GM19397 (cell line): ENCODE data around the gene STAG1.
"Not testable (repeated sequence)": the region's sequence is repeated elsewhere in the genome, so short reads cannot be mapped to it uniquely, and the experiment has no call there.

Experiments used
- ATAC-seq: cut with Tn5 transposase; IDR thresholded peaks from one replicate; pipeline ENCODE4 v1.9.1; 2021; ENCODE audit warnings: mild to moderate bottlenecking, moderate library complexity; ENCODE audit not compliant: unreplicated experiment

Gene STAG1

DNA sequence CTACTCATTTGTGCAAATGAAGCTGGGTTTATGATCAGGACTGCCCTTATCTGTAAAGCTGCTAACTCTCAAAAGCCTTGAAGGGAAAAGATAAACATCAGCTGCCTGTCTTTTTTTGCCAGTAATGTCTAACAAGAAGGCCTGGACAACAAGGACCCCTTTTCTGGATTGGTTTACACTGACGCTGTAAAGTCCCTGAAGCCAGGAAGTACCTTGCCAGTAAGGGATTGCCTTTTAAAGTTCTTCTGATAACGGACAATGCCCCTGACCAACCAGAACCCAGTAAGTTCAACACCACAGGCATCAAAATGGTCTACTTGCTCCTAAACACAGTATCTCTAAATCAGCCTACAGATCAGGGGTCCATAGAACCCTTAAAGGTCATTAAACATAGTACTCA, 324.0 kb downstream of the STAG1 start:
- ATAC-seq = no peak

DNA sequence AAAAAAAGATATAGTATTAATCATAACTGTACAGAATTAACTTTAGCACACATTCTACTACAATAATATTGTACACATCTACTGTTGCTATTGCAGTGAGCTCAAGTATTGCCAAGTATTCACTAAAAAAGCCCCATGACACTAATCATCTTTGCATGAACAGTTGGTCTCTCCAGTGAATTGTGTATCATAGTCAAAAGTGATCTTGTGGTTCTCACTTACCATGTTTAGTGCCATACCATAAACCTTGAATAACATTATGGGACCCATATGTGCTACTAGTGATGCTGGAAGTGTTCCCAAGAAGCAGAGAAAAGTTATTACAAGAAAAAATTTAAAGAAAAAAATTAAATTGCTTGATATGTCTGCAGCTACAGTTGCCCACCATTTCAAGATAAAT, 324.9 kb downstream of the STAG1 start:
- ATAC-seq = no peak

DNA sequence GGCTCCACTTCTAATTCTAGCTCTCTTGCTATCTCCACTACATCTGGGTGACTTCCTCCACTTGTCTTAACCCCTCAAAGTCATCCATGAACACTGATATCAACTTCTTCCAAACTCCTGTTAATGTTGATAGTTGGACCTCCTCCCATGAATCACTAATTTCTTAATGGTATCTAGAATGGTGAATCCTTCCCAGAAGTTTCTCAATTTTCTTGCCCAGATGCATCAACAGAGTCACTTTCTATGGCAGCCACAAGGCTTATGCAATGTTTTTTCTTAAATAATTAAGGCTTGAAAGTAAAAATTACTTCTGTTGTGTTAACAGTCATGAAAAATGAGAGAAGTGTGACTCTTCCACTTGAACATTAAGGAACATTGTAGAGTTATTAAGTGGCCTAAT, 337.7 kb downstream of the STAG1 start:
- ATAC-seq = no peak

DNA sequence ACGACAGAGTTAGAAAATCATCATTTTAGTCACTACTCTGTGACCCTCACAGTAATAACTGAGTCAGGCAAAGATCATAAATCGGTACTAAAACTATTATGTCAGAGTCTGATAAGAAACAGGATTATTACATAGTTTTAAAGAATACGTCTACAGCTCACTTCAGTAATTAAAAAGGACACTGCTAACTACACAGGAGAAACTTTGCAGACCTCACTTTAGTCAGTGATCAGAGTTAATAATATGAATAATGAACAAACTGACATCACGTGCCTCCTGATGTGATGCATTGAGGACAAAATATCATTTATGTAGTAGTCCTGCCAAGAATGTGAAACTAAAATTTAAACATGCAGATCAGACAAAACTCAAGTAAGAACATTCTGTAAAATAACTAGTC, 339.9 kb downstream of the STAG1 start:
- ATAC-seq = no peak

DNA sequence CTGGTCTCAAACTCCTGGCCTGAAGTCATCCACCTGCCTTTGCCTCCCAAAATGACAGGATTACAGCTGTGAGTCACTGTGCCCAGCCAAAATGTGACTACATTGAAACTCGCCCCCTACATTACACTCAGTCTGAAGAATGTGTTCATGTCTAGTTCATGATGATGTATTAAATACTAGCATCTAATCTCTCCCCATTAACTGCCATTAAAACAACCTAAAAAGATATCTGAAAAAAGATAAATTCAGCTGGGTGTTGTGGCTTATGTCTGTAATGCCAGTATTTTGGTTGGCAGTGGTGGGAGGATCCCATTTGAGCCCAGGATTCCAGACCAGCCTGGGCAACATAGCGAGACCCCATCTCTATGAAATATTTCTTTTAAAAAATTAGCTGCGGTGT, 342.6 kb downstream of the STAG1 start:
- no peak for ATAC-seq

DNA sequence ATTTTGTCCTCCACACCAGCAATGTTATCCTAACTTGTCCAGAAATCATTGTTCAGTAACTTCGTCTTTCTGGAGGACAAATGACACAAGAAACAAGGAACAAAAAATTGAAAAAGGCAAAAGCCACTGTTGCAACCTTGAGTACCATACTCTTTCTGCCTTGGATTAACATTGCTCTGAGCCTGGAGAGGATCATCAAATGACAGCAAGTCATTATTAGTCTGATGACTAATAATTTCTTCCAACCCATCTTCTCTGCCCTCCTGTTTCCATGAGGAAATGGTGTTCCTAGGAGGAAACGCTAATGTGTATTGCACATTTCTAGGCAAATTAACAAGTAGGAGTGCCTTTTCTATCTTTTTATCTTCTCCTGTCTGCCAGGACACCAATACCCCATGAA, 348.1 kb downstream of the STAG1 start:
- ATAC-seq = no peak

DNA sequence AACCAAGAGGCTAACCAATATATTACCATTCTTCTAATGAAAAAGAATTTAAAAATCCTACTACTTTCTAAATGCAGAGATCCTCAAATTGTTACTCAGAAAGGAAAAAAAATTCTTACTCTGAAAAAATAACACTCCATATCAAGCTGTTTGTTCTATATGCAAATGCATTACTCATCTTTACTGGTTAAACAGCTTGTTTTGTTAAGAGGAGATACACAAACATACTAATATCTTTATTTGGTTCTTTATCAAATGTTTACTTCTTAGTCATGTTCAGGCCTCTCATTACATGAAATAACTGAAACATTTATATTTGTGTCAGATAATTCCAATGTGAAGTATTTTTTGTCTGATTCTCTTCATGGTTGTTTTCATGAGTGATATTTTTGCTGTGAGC, 355.3 kb downstream of the STAG1 start:
- no peak for ATAC-seq

DNA sequence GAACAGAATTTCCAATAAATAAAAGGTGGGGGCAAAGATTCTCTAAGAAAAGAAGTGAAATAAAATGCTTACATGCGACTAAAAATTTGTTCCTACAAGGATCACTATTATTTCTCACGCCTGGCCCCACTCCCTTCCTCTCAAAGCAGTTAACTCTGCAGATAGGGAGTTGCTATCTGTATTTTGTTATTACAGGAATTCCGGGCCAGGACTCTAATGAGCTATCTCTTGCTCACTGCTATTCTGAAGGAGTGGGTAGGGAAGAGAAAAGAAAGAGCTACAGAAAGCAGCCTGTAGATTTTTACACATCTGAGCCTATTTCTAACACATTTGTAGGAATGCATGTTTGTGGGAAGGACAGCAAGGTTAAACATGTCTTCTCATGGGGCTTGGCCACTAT, 361.6 kb downstream of the STAG1 start:
- no peak for ATAC-seq

DNA sequence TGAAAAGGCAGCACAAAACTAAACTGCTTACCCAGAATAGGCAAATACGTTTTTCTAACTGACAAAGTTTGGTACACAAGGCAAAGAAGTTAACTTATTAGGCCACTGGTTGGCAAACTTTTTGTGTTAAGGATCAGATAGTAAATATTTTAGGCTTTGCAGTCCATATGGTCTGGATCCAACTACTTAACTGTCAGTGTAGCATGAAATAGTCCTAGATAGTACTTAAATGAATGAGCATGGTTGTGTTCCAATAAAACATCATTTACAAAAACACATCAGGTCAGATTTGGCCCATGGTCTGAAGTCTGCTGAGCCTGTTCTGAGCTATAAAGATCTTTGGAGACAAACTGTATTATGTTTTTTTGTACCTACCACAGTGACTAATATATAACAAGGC, 365.1 kb downstream of the STAG1 start:
- no peak for ATAC-seq

DNA sequence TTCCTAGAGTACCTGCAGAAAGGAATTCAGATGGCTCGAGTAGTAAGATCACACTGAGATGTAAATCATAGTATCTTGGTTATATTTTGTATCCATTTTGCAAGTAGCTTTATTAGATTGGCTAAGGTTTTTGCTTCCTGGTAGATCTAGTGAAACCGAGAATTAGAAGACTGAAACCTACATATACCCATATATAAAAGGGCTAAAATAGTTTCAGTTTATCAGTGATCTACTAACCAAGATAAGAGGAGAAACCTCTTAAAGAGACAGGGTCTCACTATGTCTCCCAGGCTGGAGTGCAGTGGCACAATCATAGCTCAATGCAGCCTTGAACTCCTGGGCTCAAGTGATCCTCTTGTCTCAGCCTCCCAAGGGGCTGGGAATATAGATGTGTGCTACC, 366.7 kb downstream of the STAG1 start:
- ATAC-seq = peak; percentile 76

DNA sequence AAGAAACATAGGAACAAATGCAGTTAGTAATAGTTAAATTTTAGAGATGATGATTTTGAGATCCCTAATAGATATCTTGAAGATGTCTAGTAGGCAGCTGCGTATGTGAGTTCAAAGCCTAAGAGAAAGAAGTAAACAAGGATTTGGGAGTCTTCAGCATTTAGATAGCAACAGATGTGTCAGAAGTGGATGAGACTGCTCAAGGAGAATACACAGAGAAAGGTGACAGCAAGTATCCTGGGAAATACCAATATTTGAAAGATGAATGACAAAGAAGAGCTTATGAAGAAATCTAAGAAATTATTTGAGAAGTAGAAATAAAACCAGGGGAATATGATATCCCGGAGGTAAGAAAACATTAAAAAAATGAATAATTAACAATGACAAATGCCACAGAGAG, 371.1 kb downstream of the STAG1 start:
- ATAC-seq = no peak

DNA sequence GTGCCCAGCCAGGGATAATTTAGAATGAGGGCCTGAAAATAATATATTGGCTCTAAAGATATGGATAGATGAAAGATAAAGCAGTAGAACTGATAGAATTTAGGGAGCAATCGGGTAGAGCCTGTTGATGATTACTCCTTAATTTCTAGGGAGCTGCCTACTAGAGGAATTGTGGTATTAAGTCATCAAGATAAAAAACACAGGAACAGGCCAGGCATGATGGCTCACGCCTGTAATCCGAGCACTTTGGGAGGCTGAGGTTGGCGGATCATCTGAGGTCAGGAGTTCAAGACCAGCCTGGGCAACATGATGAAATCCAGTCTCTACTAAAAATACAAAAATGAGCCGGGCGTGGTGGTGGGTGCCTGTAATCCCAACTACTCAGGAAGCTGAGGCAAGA, 371.6 kb downstream of the STAG1 start:
- no peak for ATAC-seq

DNA sequence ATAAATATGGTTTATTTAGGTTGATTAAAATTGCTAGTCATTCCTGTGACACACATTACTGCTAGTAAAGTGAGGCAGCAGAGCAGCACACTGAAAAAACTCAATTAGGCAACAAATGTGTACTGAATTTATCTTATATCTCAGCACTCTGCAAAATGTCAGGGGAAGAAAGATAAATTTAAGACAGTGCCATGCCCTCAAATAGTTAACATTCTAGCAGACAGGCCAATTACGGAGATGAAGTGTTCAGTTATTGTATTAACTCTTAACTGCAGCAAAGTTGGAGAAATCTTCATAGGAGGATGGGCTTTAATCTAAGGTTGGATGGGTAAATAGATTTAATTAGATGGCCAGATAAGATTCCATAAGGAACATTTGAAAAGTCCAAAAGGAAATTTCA, 374.2 kb downstream of the STAG1 start:
- no peak for ATAC-seq

DNA sequence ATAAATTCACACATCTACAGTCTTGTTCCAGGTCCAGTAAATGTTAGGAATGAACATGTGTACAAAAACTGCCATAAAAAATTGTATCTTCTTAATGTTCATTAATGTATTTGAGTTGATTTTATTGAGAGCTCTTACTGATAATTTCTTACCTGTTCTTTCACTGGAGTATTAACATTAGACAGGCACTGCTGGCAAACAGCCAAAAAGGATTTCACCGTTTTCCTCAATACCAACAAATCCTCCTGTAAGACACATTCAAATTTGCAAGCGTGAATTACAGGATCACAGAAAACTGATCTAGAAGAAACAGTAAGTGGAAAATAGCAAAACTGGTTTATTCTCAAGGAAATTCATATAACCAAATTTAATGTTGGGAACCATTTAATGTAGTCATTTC, 374.7 kb downstream of the STAG1 start:
- ATAC-seq = no peak

DNA sequence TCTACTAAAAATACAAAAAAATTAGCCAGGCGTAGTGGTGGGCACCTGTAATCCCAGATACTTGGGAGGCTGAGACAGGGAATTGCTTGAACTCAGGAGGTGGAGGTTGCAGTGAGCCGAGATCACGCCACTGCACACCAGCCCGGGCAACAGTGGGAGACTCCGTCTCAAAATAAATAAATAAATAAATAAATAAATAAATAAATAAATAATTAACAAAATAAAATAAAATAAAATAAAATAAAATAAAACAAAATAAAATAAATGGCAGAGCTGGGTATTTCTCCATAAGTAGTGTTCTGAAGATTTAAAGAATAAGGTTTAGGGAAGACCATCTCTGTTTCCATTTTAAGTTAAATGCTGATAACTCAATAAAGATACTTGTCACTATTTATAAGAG, 376.4 kb downstream of the STAG1 start:
- not testable (repeated sequence) for ATAC-seq

DNA sequence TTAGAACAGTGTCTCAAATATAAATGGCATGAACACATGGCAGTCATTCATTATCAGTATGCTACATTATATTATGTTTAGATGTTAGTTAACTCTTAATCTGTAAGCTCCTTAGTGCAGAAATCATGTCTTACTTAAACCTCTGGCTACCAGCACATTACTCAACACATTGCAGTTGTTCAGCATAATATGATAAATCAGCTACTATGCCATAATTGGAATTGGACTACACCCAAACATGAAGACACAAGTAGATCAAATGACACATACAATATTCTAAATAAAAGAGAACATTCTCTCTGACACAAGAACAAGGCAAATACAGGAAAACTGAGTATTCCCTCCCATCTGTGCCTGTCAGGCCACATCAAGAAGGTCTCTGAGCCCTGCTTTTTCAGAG, 385.9 kb downstream of the STAG1 start:
- ATAC-seq = no peak

DNA sequence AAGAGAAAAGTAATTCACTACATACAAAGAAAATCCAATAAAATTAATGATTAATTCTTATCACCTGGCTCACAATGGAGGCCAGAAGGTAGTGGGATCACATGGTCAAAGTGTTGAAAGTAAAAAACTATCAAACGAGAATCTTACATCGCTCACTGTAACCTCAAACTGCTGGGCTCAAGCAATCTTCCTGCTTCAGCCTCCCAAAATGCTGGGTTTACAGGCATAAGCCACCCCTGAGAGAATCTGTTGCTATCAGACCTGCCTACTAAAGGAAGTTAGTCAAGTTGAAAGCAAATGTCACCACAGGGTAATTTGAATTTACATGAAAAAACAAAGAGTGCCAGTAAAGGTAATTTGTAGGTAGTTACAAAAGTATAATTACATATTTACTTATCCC, 398.7 kb downstream of the STAG1 start:
- ATAC-seq = no peak

DNA sequence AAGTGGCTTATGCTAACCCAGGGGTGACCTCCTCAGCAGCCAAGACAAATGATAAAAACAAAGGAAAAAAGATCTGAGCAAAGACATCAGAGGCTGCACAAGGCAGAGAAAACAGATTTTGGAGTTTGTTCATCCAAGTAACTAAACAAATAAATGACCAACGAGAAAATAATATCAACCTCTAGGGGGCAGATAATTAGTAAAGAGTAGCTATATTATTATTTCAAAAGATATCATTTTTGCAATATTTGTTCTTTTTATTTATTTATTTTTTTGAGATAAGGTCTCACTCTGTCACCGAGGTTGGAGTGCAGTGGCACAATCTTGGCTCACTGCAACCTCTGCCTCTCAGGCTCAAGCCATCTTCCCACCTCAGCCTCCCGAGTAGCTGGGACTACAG, 400.3 kb downstream of the STAG1 start:
- no peak for ATAC-seq

DNA sequence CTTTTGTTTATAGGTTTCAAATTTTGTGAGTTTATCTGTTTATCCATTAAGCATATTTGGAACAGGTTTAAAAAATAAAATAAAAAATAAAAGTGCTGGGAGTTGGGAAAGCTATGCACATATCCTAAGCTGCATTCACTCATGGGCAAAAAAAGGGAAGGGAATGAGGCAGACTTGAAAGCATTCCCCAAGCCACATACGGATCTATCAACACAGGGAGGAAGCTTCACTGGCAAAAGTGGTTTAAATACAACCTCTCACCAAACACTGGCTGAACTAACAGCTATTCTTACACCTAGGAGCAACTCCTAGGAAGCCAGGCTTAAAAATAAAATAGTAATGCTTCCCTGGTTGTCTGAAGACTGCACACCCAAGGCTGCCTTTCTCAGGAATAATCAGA, 400.8 kb downstream of the STAG1 start:
- ATAC-seq = no peak

DNA sequence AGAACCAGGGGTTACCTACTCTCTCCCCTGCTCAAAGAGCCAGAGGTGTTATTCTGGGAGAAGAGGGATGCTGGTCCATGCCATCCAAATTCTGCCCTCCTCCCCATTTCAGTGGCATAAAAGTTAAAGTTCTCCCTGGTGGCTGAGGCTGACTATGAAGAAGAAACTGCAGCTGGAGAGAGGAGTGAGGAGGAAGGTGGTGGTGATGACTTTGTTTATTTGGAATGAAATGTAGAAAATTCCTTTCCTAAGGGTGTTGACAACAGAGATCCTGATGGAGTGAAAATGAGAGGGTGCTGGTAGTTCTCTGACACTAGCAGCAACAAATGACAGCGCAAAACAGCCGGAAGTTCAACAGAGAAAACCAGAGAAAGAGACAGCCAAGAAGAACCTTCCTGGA, 401.6 kb downstream of the STAG1 start:
- ATAC-seq = no peak

DNA sequence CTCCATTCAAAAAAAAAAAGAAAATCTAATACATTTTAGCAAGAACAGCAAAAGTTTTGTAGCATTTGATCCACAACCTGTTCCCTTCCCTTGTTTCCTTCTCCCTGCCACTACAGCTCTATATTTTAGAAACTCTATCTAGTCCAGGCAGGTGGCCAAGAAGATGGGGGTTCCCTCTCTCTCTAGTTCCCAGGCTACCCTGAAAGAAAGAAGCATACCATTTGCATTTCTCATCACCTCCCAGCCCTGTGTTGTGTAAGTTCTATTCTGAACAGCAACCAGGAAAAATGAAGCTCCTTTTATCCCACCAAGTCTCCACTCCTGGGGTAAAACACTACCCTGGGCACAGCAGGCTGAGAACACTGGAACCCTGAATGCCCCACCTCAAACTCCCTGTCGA, 402.0 kb downstream of the STAG1 start:
- no peak for ATAC-seq

DNA sequence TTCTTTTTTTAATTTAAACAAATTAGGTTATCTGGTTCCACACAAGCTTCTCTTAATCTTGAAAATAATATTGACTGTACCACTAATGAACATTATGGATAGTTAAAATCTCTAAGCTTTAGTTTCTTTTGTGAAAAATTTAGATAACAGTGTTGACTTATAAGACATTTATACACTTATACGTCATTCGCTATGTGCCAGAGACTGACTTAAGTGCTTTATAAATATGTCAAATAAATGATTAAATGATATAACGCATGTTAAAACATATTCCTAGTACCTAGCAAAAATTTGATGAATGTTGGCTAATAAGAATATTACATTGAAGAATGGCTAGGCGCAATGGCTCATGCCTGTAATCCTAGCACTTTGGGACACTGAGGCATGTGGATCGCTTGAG, 405.7 kb downstream of the STAG1 start:
- no peak for ATAC-seq

DNA sequence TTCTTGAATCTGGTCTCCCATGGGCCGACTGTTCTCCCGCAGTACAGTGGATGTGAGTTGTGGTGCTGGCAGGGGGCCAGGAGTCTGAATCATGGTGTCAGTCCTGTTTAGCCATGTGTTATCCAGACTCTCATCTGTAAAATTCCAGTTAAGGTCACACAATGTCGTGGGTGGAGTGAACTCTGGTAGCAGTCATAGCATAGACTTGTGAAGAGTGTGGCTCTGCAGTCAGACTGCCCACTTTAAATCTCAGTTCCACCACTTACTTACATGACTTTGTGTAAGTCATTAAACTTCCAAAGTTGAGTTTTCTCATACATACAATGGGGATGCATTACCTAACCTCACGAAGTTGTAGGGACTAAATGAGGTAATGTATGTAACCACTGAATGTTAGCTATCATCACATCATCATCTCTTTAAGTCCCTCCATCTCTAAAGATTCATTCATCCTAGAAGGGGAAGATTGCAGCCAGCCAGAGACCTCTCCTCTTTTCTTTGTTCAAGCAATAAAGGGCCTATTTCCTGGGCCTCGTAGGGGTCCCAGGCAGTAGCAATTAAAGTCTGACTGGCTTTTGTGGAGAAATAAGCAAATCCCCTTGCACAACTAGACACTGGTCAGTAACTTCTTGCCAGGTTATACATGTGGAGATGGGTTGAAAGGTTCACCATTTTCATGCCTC, 408.2 kb downstream of the STAG1 start:
- no peak for ATAC-seq

DNA sequence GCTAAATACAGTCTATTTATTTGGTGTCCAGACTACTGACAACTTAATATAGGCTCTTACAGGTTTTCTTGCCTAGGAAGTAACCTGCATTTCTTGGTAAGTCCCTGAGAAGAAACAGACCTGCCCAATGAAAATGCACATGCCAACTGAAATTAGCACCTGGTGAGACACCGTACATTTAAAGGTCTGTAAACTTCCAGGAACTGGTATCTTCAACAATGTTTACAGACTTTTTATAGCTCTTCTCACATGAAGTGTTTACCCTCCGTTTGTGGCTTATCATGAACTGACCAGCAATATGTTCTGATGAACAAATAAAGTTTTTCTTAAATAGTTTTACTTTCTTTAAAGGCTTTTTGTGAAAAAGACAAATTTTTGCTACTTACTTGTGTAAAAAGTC, 408.7 kb downstream of the STAG1 start:
- no peak for ATAC-seq
